HEK293 (cell line): ENCODE results near the gene CLECL1.

Experiments used
- CTCF ChIA-PET: fragments of 350-600 bp; formaldehyde crosslinking; extraction: SDS; loops from one replicate; lab custom pipeline; 2021; ENCODE audit warnings: antibody characterized with exemption; lab: Yijun Ruan, JAX
- POLR2A ChIA-PET: fragments of 300-600 bp; formaldehyde crosslinking; extraction: SDS; loops from one replicate; lab custom pipeline; 2020; ENCODE audit warnings: antibody characterized with exemption, inconsistent platforms; lab: Yijun Ruan, JAX
- H3K27ac ChIP-seq: fragments of 200-500 bp; sonication (Bioruptor generic); 2 replicates; pipeline ENCODE4 v1.5.1; 2014; ENCODE audit warnings: low read depth, low read length, control low read depth, inconsistent platforms; ENCODE audit errors: extremely low read depth
- H3K36me3 ChIP-seq, 2 experiments: fragments of 200-500 bp in 1 of 2; sonication (Bioruptor generic) in 1 of 2; 1 replicate in 1 of 2; 2 replicates in 1 of 2; pipeline ENCODE4 v1.5.1; 2014 to 2017; ENCODE audit warnings: inconsistent platforms in 2 of 2, low read length in 2 of 2; ENCODE audit not compliant: control insufficient read depth in 2 of 2, insufficient read depth in 1 of 2
- H3K4me1 ChIP-seq: fragments of 200-500 bp; sonication (Bioruptor generic); 2 replicates; pipeline ENCODE4 v1.5.1; 2014; ENCODE audit warnings: mild to moderate bottlenecking, low read length, inconsistent platforms; ENCODE audit not compliant: control insufficient read depth, insufficient read depth
- H3K4me3 ChIP-seq: 2 replicates; pipeline ENCODE4 v1.5.1; 2011; ENCODE audit warnings: low read depth, mild to moderate bottlenecking, control low read depth, low read length, moderate library complexity
- H3K9me3 ChIP-seq: fragments of 200-500 bp; sonication (Bioruptor generic); 2 replicates; pipeline ENCODE4 v1.5.1; 2014; ENCODE audit warnings: low read depth, low read length, inconsistent platforms; ENCODE audit not compliant: control insufficient read depth, insufficient read depth
- GLIS1 ChIP-seq: fragments of 450-650 bp; formaldehyde crosslinking; IDR thresholded peaks from 2 replicates; pipeline ENCODE4 v1.5.1; 2016; ENCODE audit warnings: missing biosample characterization, missing genetic modification characterization
- HOXC10 ChIP-seq: sonication (generic); formaldehyde crosslinking; IDR thresholded peaks from 2 replicates; pipeline ENCODE4 v1.8.1; 2023; ENCODE audit warnings: mild to moderate bottlenecking, missing genetic modification reagents
- KLF10 ChIP-seq: fragments of 450-650 bp; IDR thresholded peaks from 2 replicates; pipeline ENCODE4 v1.5.1; 2018; ENCODE audit warnings: missing biosample characterization, mild to moderate bottlenecking, missing genetic modification characterization
- RBAK ChIP-seq: fragments of 450-650 bp; formaldehyde crosslinking; IDR thresholded peaks from 2 replicates; pipeline ENCODE4 v1.5.1; 2016; ENCODE audit warnings: missing biosample characterization, missing genetic modification characterization
- REPIN1 ChIP-seq: fragments of 450-650 bp; formaldehyde crosslinking; IDR thresholded peaks from 2 replicates; pipeline ENCODE4 v1.5.1; 2017; ENCODE audit warnings: missing biosample characterization, missing genetic modification characterization, low read depth
- WT1 ChIP-seq: fragments of 450-650 bp; formaldehyde crosslinking; IDR thresholded peaks from 2 replicates; pipeline ENCODE4 v1.5.1; 2016; ENCODE audit warnings: missing biosample characterization, missing genetic modification characterization
- ZEB2 ChIP-seq: fragments of 450-650 bp; formaldehyde crosslinking; IDR thresholded peaks from 2 replicates; pipeline ENCODE4 v1.5.1; 2016; ENCODE audit warnings: missing biosample characterization, missing genetic modification characterization
- ZFHX2 ChIP-seq: fragments of 450-650 bp; formaldehyde crosslinking; conservative IDR thresholded peaks from 2 replicates; pipeline ENCODE4 v1.5.1; 2016; ENCODE audit warnings: missing biosample characterization, missing genetic modification characterization
- ZNF140 ChIP-seq: fragments of 450-650 bp; formaldehyde crosslinking; IDR thresholded peaks from 2 replicates; pipeline ENCODE4 v1.5.1; 2016; ENCODE audit warnings: missing biosample characterization, missing genetic modification characterization
- ZNF266 ChIP-seq: fragments of 450-650 bp; formaldehyde crosslinking; IDR thresholded peaks from 2 replicates; pipeline ENCODE4 v1.5.1; 2016; ENCODE audit warnings: missing biosample characterization, missing genetic modification characterization, low read depth
- ZNF292 ChIP-seq: fragments of 450-650 bp; formaldehyde crosslinking; IDR thresholded peaks from 2 replicates; pipeline ENCODE4 v1.5.1; 2016; ENCODE audit warnings: low read depth, missing biosample characterization, missing genetic modification characterization, borderline replicate concordance
- ZNF37A ChIP-seq: fragments of 450-650 bp; IDR thresholded peaks from 2 replicates; pipeline ENCODE4 v1.5.1; 2018; ENCODE audit warnings: missing biosample characterization, missing genetic modification characterization
- ZNF416 ChIP-seq: fragments of 450-650 bp; formaldehyde crosslinking; IDR thresholded peaks from 2 replicates; pipeline ENCODE4 v1.5.1; 2016; ENCODE audit warnings: missing biosample characterization, missing genetic modification characterization
- ZNF473 ChIP-seq: fragments of 450-650 bp; formaldehyde crosslinking; IDR thresholded peaks from 2 replicates; pipeline ENCODE4 v1.5.1; 2017; ENCODE audit warnings: missing biosample characterization, missing genetic modification characterization
- ZNF48 ChIP-seq: fragments of 450-650 bp; formaldehyde crosslinking; IDR thresholded peaks from 2 replicates; pipeline ENCODE4 v1.5.1; 2016; ENCODE audit warnings: missing biosample characterization, missing genetic modification characterization
- ZNF514 ChIP-seq: fragments of 450-650 bp; formaldehyde crosslinking; IDR thresholded peaks from 2 replicates; pipeline ENCODE4 v1.5.1; 2016; ENCODE audit warnings: missing biosample characterization, missing genetic modification characterization
- ZNF530 ChIP-seq: fragments of 450-650 bp; formaldehyde crosslinking; IDR thresholded peaks from 2 replicates; pipeline ENCODE4 v1.5.1; 2016; ENCODE audit warnings: low read depth, missing biosample characterization, missing genetic modification characterization
- ZNF560 ChIP-seq: fragments of 450-650 bp; formaldehyde crosslinking; IDR thresholded peaks from 2 replicates; pipeline ENCODE4 v1.5.1; 2017; ENCODE audit warnings: missing biosample characterization, missing genetic modification characterization, borderline replicate concordance
- ZNF658 ChIP-seq: fragments of 450-650 bp; formaldehyde crosslinking; IDR thresholded peaks from 2 replicates; pipeline ENCODE4; 2016; ENCODE audit warnings: missing biosample characterization, missing genetic modification characterization
- ZNF777 ChIP-seq: fragments of 450-650 bp; formaldehyde crosslinking; IDR thresholded peaks from 2 replicates; pipeline ENCODE4 v1.5.1; 2017; ENCODE audit warnings: missing biosample characterization, missing genetic modification characterization, borderline replicate concordance
- ZNF830 ChIP-seq: fragments of 450-650 bp; IDR thresholded peaks from 2 replicates; pipeline ENCODE4 v1.5.0; 2018; ENCODE audit warnings: missing biosample characterization, missing genetic modification characterization, low read depth, mild to moderate bottlenecking, moderate library complexity
- TF ChIP-seq, protein P1 (sequence below): fragments of 450-650 bp; formaldehyde crosslinking; IDR thresholded peaks from 2 replicates; pipeline ENCODE4 v1.5.1; 2016; ENCODE audit warnings: missing biosample characterization, missing genetic modification characterization
- TF ChIP-seq, protein P2 (sequence below): fragments of 450-650 bp; formaldehyde crosslinking; IDR thresholded peaks from 2 replicates; pipeline ENCODE4 v1.5.1; 2017; ENCODE audit warnings: missing biosample characterization, missing genetic modification characterization
- TF ChIP-seq, protein P3 (sequence below): fragments of 450-650 bp; formaldehyde crosslinking; IDR thresholded peaks from 2 replicates; pipeline ENCODE4 v1.5.1; 2017; ENCODE audit warnings: missing biosample characterization, mild to moderate bottlenecking, missing genetic modification characterization, moderate library complexity
- TF ChIP-seq, protein P4 (sequence below): fragments of 450-650 bp; formaldehyde crosslinking; IDR thresholded peaks from 2 replicates; pipeline ENCODE4; 2016; ENCODE audit warnings: missing biosample characterization, missing genetic modification characterization
- TF ChIP-seq, protein P5 (sequence below): fragments of 450-650 bp; formaldehyde crosslinking; IDR thresholded peaks from 2 replicates; pipeline ENCODE4 v1.5.1; 2016; ENCODE audit warnings: missing biosample characterization, missing genetic modification characterization, borderline replicate concordance

Gene CLECL1

DNA sequence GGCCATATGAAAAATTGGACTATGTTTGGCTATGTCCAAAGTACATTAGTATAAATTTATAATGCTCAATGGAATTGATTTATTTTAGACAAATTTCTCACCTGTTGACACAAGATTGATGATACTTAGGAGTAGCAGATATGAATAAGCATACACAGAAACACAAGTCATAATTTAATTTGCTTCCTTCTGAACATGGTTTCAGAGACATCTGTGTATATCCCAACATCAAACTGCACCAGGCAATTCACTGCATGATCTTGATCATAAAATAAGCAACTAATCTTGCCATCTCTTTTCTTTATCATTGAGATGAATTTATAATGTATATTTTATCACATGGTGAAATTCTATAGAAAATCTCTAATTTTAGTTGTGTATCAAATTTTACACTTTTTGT is 3.8 kb downstream of the CLECL1 start (continued):
- TF ChIP-seq REPIN1 (tag by site-specific recombination) (no peak), ZNF292 (tag by site-specific recombination) (no peak), HOXC10 (no peak)

DNA sequence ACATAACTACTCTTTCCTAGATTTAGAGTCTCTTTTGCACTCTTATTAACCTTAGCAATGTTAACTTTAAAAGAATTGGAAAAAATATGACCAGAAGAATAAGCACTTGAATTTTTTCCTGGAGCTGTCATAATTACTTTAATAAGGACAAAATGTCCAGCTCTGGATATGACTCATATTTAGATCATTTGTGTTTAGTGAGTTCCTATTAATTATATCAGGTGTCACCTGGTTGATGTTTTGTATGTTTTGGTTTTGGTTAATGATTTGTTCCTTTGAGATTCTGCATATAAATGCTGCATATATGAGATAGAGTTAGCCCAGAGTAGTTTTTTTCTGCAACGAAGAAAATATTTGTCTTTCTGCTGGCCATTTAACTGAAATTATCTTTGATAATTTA is 5.1 kb downstream of the CLECL1 start:
- H3K27ac ChIP-seq, result no peak overlapping the region
- no peaks in the 10 kb centered on the region for H3K36me3 ChIP-seq
- TF ChIP-seq ZNF514 (tag by site-specific recombination), result no peak
- TF ChIP-seq ZEB2 (tag by site-specific recombination), result no peak
- TF ChIP-seq KLF10, result no peak
- no peak for TF ChIP-seq ZNF140
- TF ChIP-seq, protein P1, sequence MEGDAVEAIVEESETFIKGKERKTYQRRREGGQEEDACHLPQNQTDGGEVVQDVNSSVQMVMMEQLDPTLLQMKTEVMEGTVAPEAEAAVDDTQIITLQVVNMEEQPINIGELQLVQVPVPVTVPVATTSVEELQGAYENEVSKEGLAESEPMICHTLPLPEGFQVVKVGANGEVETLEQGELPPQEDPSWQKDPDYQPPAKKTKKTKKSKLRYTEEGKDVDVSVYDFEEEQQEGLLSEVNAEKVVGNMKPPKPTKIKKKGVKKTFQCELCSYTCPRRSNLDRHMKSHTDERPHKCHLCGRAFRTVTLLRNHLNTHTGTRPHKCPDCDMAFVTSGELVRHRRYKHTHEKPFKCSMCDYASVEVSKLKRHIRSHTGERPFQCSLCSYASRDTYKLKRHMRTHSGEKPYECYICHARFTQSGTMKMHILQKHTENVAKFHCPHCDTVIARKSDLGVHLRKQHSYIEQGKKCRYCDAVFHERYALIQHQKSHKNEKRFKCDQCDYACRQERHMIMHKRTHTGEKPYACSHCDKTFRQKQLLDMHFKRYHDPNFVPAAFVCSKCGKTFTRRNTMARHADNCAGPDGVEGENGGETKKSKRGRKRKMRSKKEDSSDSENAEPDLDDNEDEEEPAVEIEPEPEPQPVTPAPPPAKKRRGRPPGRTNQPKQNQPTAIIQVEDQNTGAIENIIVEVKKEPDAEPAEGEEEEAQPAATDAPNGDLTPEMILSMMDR (tag by site-specific recombination), result no peak
- no peak for TF ChIP-seq ZNF37A
- TF ChIP-seq, protein P2, sequence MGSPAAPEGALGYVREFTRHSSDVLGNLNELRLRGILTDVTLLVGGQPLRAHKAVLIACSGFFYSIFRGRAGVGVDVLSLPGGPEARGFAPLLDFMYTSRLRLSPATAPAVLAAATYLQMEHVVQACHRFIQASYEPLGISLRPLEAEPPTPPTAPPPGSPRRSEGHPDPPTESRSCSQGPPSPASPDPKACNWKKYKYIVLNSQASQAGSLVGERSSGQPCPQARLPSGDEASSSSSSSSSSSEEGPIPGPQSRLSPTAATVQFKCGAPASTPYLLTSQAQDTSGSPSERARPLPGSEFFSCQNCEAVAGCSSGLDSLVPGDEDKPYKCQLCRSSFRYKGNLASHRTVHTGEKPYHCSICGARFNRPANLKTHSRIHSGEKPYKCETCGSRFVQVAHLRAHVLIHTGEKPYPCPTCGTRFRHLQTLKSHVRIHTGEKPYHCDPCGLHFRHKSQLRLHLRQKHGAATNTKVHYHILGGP (tag by site-specific recombination), result no peak
- TF ChIP-seq ZNF830 (tag by site-specific recombination), result no peak
- no peak for TF ChIP-seq RBAK (tag by site-specific recombination)
- TF ChIP-seq, protein P3, sequence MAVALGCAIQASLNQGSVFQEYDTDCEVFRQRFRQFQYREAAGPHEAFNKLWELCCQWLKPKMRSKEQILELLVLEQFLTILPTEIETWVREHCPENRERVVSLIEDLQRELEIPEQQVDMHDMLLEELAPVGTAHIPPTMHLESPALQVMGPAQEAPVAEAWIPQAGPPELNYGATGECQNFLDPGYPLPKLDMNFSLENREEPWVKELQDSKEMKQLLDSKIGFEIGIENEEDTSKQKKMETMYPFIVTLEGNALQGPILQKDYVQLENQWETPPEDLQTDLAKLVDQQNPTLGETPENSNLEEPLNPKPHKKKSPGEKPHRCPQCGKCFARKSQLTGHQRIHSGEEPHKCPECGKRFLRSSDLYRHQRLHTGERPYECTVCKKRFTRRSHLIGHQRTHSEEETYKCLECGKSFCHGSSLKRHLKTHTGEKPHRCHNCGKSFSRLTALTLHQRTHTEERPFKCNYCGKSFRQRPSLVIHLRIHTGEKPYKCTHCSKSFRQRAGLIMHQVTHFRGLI (tag by site-specific recombination), result no peak
- TF ChIP-seq ZNF530, result no peak
- TF ChIP-seq ZFHX2 (tag by site-specific recombination), result no peak
- no peak for TF ChIP-seq ZNF658 (tag by site-specific recombination)
- no peak for TF ChIP-seq ZNF473 (tag by site-specific recombination)
- TF ChIP-seq ZNF777 (tag by site-specific recombination), result no peak
- H3K9me3 ChIP-seq, result no peaks in the 10 kb centered on the region
- POLR2A ChIA-PET, result no interaction called here
- CTCF ChIA-PET, result interaction anchor here (0.6 to 2.4 kb wide), 2 partner anchors 15 to 20 kb away, joined by 5 to 7 read pairs; no protein-coding TSS in a partner anchor
- H3K4me1 ChIP-seq, result no peaks in the 10 kb centered on the region
- H3K4me3 ChIP-seq, result no peak overlapping the region

DNA sequence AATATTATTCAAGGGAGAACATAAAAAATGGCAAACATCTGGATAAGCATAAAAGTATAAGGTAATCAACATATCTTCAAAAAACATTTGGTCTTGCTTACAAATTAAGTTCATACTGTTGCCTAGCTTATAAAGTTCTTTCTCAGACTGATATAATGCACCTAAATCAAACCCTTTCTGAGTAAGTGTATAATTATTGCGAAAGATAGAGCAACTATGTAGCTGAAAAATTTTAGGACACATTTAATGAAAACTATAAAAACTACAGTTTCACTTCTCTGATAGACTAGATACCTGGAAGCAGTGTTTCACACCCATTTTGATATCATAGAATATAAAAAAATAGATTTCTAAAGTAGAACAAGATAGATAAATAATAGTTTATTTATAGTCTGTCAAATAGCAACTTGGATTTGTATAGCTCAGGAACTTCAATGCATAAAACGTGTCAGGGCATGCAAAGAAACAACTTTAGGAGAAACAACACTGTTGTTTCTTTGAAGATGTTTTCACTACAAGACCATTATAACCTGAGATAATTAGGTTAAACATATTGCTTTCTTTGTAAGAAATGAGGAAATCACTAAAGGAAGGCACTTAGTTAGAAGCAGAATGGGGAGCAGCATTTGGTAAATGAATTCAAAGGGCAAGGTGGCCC is 7.6 kb downstream of the CLECL1 start:
- Histone ChIP-seq H3K36me3 (no peaks in the 10 kb centered on the region), H3K4me3 (no peak overlapping the region), H3K4me1 (no peaks in the 10 kb centered on the region), H3K27ac (no peak overlapping the region), H3K9me3 (no peaks in the 10 kb centered on the region)
- ChIA-PET POLR2A (no interaction called here), CTCF (interaction anchor here (0.6 to 1.9 kb wide), 7 partner anchors 17 to 414 kb away, joined by 3 to 10 read pairs (median 5); no protein-coding TSS in a partner anchor)
- TF ChIP-seq GLIS1 (tag by site-specific recombination) (no peak), ZNF266 (no peak), WT1 (no peak), ZNF416 (tag by site-specific recombination) (no peak), ZNF560 (tag by site-specific recombination) (no peak), ZNF48 (tag by site-specific recombination) (no peak), ZFHX2 (tag by site-specific recombination) (no peak)
- TF ChIP-seq, protein P4, sequence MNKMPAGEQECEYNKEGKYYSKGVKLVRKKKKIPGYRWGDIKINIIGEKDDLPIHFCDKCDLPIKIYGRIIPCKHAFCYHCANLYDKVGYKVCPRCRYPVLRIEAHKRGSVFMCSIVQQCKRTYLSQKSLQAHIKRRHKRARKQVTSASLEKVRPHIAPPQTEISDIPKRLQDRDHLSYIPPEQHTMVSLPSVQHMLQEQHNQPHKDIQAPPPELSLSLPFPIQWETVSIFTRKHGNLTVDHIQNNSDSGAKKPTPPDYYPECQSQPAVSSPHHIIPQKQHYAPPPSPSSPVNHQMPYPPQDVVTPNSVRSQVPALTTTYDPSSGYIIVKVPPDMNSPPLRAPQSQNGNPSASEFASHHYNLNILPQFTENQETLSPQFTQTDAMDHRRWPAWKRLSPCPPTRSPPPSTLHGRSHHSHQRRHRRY (tag by site-specific recombination), result no peak
- TF ChIP-seq, protein P5, sequence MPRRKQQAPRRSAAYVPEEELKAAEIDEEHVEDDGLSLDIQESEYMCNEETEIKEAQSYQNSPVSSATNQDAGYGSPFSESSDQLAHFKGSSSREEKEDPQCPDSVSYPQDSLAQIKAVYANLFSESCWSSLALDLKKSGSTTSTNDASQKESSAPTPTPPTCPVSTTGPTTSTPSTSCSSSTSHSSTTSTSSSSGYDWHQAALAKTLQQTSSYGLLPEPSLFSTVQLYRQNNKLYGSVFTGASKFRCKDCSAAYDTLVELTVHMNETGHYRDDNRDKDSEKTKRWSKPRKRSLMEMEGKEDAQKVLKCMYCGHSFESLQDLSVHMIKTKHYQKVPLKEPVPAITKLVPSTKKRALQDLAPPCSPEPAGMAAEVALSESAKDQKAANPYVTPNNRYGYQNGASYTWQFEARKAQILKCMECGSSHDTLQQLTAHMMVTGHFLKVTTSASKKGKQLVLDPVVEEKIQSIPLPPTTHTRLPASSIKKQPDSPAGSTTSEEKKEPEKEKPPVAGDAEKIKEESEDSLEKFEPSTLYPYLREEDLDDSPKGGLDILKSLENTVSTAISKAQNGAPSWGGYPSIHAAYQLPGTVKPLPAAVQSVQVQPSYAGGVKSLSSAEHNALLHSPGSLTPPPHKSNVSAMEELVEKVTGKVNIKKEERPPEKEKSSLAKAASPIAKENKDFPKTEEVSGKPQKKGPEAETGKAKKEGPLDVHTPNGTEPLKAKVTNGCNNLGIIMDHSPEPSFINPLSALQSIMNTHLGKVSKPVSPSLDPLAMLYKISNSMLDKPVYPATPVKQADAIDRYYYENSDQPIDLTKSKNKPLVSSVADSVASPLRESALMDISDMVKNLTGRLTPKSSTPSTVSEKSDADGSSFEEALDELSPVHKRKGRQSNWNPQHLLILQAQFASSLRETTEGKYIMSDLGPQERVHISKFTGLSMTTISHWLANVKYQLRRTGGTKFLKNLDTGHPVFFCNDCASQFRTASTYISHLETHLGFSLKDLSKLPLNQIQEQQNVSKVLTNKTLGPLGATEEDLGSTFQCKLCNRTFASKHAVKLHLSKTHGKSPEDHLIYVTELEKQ, result no peak
